ENCODE data around the gene COL17A1. TPM values are rescaled to one million over a fixed set of nuclear protein-coding genes. Genes with fewer than 3 reads are reported as not detected.

COL17A1 gene
- total and polyA plus RNA-seq, 9 of the 15 experiments (the other 6 are each of a cell fraction or from before 2014, with no cell fraction given): not detected

DNA sequence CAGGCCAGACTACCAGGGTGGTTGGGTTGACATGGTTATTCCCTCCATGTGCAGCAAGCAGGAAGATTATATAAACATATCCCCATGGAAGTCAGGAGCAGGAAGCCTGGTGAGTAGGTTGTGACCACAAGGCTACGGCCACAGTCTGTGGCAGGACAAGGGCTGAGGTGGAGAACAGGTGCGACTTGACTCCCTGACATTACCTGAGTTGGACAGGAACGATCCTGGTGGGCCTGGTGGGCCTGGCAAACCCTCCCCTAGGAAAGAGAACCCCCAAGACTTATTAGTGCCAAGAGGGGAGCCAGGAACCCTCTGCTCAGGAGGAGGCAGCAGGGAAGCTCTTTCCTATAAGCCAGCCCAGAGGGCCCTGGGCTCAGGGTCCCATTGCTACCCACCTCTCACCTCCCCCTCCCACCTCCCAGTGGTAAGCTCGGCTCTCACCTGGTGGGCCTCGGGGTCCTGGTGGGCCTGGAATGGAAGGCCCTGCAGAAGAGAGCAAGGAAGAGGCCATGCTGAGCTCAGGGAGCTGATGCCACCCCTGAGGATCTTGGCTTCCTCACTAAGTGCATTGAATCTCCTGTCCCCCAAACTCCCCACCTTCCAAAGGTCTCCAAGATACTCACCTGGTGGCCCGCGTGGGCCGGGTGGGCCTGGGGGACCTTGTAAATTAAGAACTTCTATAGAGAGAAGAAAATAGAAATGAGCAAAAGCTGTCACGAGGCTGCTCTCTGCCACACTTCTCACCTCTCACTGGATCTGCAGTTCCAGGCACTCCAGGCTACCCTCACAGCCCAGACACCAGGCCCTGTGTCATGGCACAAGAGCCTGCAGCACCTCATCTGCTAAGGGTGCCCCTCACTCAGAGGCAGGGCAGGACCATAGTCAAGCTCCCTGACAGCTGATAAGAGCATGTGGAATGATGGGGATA is 44.6 kb downstream of the COL17A1 start:
- TF ChIP-seq RBBP5 (IDR thresholded peaks at IDR 0.05; ENCODE audit: borderline replicate concordance, insufficient read depth, low read length, poor library complexity, severe bottlenecking) (no peak), FOXJ2 (tag; IDR thresholded peaks at IDR 0.05) (no peak), ZNF717 (CRISPR knock-in tag; IDR thresholded peaks at IDR 0.05) (no peak), TCF7 (IDR thresholded peaks at IDR 0.05; ENCODE audit: borderline replicate concordance) (no peak), GTF3C2 (IDR thresholded peaks at IDR 0.05; ENCODE audit: borderline replicate concordance, extremely low read depth, insufficient read length) (no peak), CCAR2 (IDR thresholded peaks at IDR 0.05; ENCODE audit: low read depth, low read length) (no peak), ZNF830 (CRISPR knock-in tag; IDR thresholded peaks at IDR 0.05) (no peak), ZBTB7A (IDR thresholded peaks at IDR 0.05; ENCODE audit: borderline replicate concordance, control insufficient read depth, low read depth, low read length) (no peak), ATF4 (CRISPR knock-in tag; IDR thresholded peaks at IDR 0.05) (no peak)
- TF ChIP-seq, protein P1, sequence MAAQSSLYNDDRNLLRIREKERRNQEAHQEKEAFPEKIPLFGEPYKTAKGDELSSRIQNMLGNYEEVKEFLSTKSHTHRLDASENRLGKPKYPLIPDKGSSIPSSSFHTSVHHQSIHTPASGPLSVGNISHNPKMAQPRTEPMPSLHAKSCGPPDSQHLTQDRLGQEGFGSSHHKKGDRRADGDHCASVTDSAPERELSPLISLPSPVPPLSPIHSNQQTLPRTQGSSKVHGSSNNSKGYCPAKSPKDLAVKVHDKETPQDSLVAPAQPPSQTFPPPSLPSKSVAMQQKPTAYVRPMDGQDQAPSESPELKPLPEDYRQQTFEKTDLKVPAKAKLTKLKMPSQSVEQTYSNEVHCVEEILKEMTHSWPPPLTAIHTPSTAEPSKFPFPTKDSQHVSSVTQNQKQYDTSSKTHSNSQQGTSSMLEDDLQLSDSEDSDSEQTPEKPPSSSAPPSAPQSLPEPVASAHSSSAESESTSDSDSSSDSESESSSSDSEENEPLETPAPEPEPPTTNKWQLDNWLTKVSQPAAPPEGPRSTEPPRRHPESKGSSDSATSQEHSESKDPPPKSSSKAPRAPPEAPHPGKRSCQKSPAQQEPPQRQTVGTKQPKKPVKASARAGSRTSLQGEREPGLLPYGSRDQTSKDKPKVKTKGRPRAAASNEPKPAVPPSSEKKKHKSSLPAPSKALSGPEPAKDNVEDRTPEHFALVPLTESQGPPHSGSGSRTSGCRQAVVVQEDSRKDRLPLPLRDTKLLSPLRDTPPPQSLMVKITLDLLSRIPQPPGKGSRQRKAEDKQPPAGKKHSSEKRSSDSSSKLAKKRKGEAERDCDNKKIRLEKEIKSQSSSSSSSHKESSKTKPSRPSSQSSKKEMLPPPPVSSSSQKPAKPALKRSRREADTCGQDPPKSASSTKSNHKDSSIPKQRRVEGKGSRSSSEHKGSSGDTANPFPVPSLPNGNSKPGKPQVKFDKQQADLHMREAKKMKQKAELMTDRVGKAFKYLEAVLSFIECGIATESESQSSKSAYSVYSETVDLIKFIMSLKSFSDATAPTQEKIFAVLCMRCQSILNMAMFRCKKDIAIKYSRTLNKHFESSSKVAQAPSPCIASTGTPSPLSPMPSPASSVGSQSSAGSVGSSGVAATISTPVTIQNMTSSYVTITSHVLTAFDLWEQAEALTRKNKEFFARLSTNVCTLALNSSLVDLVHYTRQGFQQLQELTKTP (IDR thresholded peaks at IDR 0.05; ENCODE audit: low read depth in 1 of 2, partially characterized antibody in 2 of 2): no peak
- no TSS peak for BruUV-seq (replicated peaks)
- Histone ChIP-seq H3K79me2 (ENCODE audit: control insufficient read depth, insufficient read depth, low read length) (no peaks in the 10 kb centered on the region), H3K27ac (ENCODE audit: extremely low read depth, low read depth, low read length) (no peak overlapping the region), H3K4me1 (replicated peaks in 1 of 2; ENCODE audit: control insufficient read depth in 2 of 2, insufficient read depth in 2 of 2, low read length in 2 of 2) (peaks cover 0 to 5% of the 10 kb centered on the region in 2 experiments; a peak in 2 of 5 replicates), H3K9me1 (ENCODE audit: control insufficient read depth, insufficient read depth, low read length) (no peaks in the 10 kb centered on the region), H3K36me3 (ENCODE audit: control insufficient read depth, insufficient read depth, low read length) (no peaks in the 10 kb centered on the region), H3K4me2 (ENCODE audit: insufficient read depth, low read length) (no peak overlapping the region), H3K4me3 (no peak overlapping the region), H3K27me3 (ENCODE audit: control insufficient read depth in 2 of 2, insufficient read depth in 2 of 2, low read length in 2 of 2) (peaks cover 7 to 40% of the 10 kb centered on the region in 2 experiments; a peak in 3 of 5 replicates), H3K9me3 (replicated peaks; ENCODE audit: control insufficient read depth, insufficient read depth, low read depth, low read length) (no peaks in the 10 kb centered on the region), H2AFZ (ENCODE audit: low read depth, low read length) (no peak overlapping the region), H3K9ac (ENCODE audit: insufficient read depth in 1 of 2, low read depth in 2 of 2, low read length in 2 of 2) (no peak overlapping the region), H4K20me1 (replicated peaks; ENCODE audit: control insufficient read depth, insufficient read depth, low read length) (no peaks in the 10 kb centered on the region)
- ChIA-PET POLR2A (no interaction called here), CTCF (ENCODE audit: low intra/inter-chr PET ratio) (no interaction called here)
- in situ Hi-C loops (cut with MboI): no loop called here
- no peak for FAIRE-seq
- intact Hi-C loops (cut with micrococcal nuclease): loop anchor here (10.0 kb wide), 1 partner anchor 156 kb away; no protein-coding TSS in a partner anchor
- ATAC-seq: no peak
- no peak for DNase-seq (ENCODE audit: extremely low read depth in 1 of 4, low spot score in 3 of 4)
- WGBS (ENCODE audit: insufficient coverage, low coverage, missing lambda C conversion rate): 0% methylated on average over 7 of the region's 9 CpGs
